Prostate gland (tissue), 2 donors: ENCODE data around the gene WWOX. TPM values are rescaled to one million over a fixed set of nuclear protein-coding genes. Genes with fewer than 3 reads are reported as not detected.
A peak's percentile ranks its signal among the peaks of the same experiment; 100 is the strongest.

Experiments
- DNase-seq: peaks from one replicate; pipeline ENCODE4 v3.0.0-alpha.2; 2019; ENCODE audit warnings: low spot score
- H3K27ac ChIP-seq, 2 donors: fragments of 200-600 bp; sonication (generic); 2 replicates each; pipeline ENCODE4 v1.5.1; 2017 to 2019
- H3K27me3 ChIP-seq: fragments of 200-600 bp; sonication (generic); replicated peaks from 2 replicates; pipeline ENCODE4 v1.5.1; 2019; ENCODE audit not compliant: insufficient read depth
- H3K36me3 ChIP-seq, 2 donors: fragments of 200-600 bp; sonication (generic); 1 replicate in 1 of 2; 2 replicates in 1 of 2; pipeline versions ENCODE4 v1.5.1 to v1.8.1; 2017 to 2019
- H3K4me1 ChIP-seq: fragments of 200-600 bp; sonication (generic); replicated peaks from 2 replicates; pipeline ENCODE4 v1.5.1; 2019
- H3K4me3 ChIP-seq, 2 donors: fragments of 200-600 bp; sonication (generic); 2 replicates each; pipeline ENCODE4 v1.5.1; 2017 to 2019
- H3K9me3 ChIP-seq: fragments of 200-600 bp; sonication (generic); 2 replicates; pipeline ENCODE4 v1.5.1; 2017
- POLR2A ChIP-seq: fragments of 450-650 bp; IDR thresholded peaks from one replicate; pipeline ENCODE4 v1.6.1; 2016; ENCODE audit warnings: antibody characterized with exemption, mild to moderate bottlenecking
- POLR2AphosphoS5 ChIP-seq: sonication (generic); formaldehyde crosslinking; IDR thresholded peaks from one replicate; pipeline ENCODE4 v1.6.1; 2017; ENCODE audit warnings: antibody characterized with exemption
- WGBS: methylation state at CpG from one replicate; pipeline ENCODE4 v1.1.5; 2018; 5-methylcytosine and 5-hydroxymethylcytosine counted together
- intact Hi-C: fragments of 100-400 bp; cut with DNase I; formaldehyde crosslinking; loops from one replicate; pipeline ENCODE4 v1.14.2; 2022
- total RNA-seq, 2 donors: library from RNA; depleted of rRNA; stranded (reverse); fragments of >200 nt; gene quantifications; one replicate each; pipeline ENCODE4 v1.1.0, GENCODE V29; 2016
- TF ChIP-seq, protein P1 (sequence below), 4 experiments: fragments of 200-600 bp in 2 of 4; fragments of 450-650 bp in 2 of 4; sonication (generic) in 2 of 4; IDR thresholded peaks; 1 replicate in 3 of 4; 2 replicates in 1 of 4; pipeline ENCODE4 v1.5.1; 2016 to 2019; ENCODE audit warnings: antibody characterized with exemption in 4 of 4, mild to moderate bottlenecking in 2 of 4, moderate library complexity in 2 of 4

WWOX gene
- total RNA-seq, 2 donors from 2014 or later = 93.2 to 99.4 TPM

DNA sequence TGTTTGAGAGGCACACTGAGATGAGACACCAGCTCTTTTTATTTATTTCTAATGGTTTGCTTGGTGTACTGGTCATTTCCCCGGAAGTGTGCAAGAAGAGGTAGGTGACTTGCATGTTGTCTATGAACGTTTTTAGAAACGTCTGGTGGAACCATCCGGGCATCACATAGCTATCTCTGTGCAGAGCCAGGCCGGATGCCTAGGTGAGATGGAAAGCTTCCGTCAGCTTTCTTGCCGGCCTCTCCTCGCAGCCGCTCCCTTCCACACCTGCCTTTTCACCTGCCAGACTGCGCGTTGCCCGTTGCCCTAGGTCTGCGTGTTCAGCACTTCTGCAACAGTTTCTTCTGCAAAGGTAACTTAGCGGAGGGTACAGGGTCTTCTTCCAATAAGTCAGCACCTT lies 416.0 kb downstream of the WWOX start:
- intact Hi-C loops = no loop called here
- H3K27ac ChIP-seq = no peak overlapping the region
- WGBS = 96% methylated on average over 14 of the region's 14 CpGs
- DNase-seq = no peak
- no peaks in the 10 kb centered on the region for H3K4me1 ChIP-seq
- TF ChIP-seq POLR2A (no peak), POLR2AphosphoS5 (no peak)
- TF ChIP-seq, protein P1, sequence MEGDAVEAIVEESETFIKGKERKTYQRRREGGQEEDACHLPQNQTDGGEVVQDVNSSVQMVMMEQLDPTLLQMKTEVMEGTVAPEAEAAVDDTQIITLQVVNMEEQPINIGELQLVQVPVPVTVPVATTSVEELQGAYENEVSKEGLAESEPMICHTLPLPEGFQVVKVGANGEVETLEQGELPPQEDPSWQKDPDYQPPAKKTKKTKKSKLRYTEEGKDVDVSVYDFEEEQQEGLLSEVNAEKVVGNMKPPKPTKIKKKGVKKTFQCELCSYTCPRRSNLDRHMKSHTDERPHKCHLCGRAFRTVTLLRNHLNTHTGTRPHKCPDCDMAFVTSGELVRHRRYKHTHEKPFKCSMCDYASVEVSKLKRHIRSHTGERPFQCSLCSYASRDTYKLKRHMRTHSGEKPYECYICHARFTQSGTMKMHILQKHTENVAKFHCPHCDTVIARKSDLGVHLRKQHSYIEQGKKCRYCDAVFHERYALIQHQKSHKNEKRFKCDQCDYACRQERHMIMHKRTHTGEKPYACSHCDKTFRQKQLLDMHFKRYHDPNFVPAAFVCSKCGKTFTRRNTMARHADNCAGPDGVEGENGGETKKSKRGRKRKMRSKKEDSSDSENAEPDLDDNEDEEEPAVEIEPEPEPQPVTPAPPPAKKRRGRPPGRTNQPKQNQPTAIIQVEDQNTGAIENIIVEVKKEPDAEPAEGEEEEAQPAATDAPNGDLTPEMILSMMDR (IDR thresholded peaks at IDR 0.05) = no peak
- H3K36me3 ChIP-seq = no peaks in the 10 kb centered on the region
- no peaks in the 10 kb centered on the region for H3K27me3 ChIP-seq
- no peak overlapping the region for H3K4me3 ChIP-seq
- H3K9me3 ChIP-seq = no peaks in the 10 kb centered on the region

DNA sequence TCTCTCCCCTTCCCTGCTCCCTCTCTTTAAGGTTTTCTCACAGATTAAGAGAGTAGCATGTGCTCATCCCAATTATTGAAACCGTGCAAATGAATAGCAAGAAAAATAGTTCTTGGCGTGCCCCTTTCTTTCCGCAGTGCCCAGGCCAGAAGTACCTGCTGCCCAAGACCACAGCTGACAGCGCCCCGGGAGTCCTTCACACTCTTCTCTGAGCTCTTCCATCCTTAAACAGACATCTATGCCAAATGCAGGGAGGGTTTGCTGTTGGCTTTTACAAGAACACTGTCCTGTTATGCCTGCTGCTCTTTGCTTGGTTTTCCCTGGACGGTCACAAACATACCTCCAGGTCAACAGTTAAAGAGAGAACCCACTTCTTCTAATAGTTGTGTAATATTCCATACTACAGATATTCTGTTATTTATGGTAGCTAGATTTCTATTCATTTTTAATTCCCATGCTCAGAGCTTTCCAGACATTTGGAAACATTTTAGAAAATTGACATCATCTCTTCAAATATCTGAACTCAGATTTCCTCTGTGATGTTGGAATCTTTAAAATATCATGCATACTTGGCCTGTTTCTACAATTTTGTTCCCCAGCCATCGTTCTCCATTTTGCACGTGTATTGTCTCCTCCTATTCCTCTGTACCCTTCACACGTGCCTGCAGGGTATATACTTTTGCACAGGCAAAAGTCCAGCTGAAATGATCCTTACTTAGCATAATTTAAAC lies 416.7 kb downstream of the WWOX start:
- no peak overlapping the region for H3K4me3 ChIP-seq
- TF ChIP-seq, protein P1 (IDR thresholded peaks at IDR 0.05) = no peak
- TF ChIP-seq POLR2A (no peak), POLR2AphosphoS5 (no peak)
- H3K9me3 ChIP-seq = no peaks in the 10 kb centered on the region
- no peak for DNase-seq
- no peaks in the 10 kb centered on the region for H3K27me3 ChIP-seq
- no peaks in the 10 kb centered on the region for H3K36me3 ChIP-seq
- 93% methylated on average over 9 of the region's 9 CpGs for WGBS
- H3K27ac ChIP-seq = no peak overlapping the region
- no peaks in the 10 kb centered on the region for H3K4me1 ChIP-seq
- intact Hi-C loops = no loop called here

DNA sequence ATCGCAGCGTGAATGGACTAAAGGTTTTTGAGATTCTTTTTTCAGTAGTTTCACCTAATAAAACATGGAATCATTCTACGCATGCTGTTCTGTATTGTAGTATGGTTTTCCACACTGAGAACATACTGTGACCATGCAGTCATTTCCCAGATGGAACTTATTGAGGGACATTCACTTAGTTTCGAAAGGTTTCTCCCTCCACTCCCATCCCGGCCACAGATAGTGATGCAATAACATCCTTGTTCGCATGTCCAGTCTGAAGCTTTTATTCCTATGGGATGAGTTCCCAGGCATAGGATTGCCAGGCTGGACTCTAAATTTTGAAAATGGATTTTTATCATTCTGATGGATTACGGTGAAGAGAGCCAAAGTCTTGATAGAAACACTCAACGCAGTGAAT lies 420.4 kb downstream of the WWOX start:
- no peak for DNase-seq
- no peaks in the 10 kb centered on the region for H3K4me1 ChIP-seq
- intact Hi-C loops = no loop called here
- H3K27ac ChIP-seq = no peak overlapping the region
- H3K9me3 ChIP-seq = no peaks in the 10 kb centered on the region
- H3K4me3 ChIP-seq = no peak overlapping the region
- TF ChIP-seq POLR2A = no peak
- no peak for TF ChIP-seq POLR2AphosphoS5
- TF ChIP-seq, protein P1 (IDR thresholded peaks at IDR 0.05) = no peak
- H3K36me3 ChIP-seq = no peaks in the 10 kb centered on the region
- no peaks in the 10 kb centered on the region for H3K27me3 ChIP-seq
- whole genome bisulfite sequencing = 96% methylated on average over 8 of the region's 8 CpGs

DNA sequence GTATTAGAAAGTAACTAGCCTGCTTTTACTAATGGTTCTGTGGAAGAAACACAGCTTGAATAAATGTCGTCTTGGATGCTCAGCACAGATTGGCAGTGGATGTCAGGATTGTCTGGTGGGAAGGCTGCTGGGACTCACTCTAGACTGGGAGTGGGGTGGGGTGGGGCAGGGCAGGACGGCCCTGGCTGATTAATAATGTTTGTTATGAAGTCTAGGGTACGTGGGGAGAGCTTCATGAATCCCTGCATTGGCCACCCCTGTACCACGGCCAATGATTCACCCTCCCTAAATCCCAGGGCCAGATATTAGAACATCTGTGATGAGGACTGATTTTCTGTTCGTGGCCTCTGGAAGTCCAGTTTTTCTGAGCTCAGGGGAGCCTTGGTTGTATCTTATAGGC lies 421.0 kb downstream of the WWOX start:
- TF ChIP-seq POLR2A = no peak
- TF ChIP-seq, protein P1 (IDR thresholded peaks at IDR 0.05) = no peak
- TF ChIP-seq POLR2AphosphoS5 = no peak
- Histone ChIP-seq H3K9me3 (no peaks in the 10 kb centered on the region), H3K4me1 (no peaks in the 10 kb centered on the region), H3K36me3 (no peaks in the 10 kb centered on the region), H3K27me3 (no peaks in the 10 kb centered on the region), H3K27ac (no peak overlapping the region), H3K4me3 (no peak overlapping the region)
- DNase-seq = no peak
- 100% methylated on average over 5 of the region's 5 CpGs for WGBS
- intact Hi-C loops = no loop called here

DNA sequence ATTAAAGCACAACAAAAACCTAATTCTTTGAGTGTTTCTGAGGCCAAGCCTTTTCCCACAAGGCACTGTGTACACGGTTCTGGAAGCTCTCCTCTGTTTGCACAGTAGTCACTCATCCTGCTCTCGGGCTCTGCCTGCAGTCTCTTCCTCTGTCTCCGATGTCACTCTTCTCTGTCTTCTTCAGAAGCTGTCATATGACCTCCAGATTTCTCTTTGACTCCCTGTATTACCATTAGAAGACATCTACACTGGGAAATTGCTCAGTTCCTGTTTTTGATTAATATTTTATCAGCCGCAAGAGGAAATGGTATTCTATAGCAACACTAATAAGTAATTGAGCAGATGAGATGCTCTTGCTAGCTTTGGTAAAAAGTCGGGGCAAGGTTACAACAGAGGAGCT lies 422.9 kb downstream of the WWOX start:
- no peaks in the 10 kb centered on the region for H3K36me3 ChIP-seq
- H3K9me3 ChIP-seq = no peaks in the 10 kb centered on the region
- H3K27me3 ChIP-seq = no peaks in the 10 kb centered on the region
- 65% methylated on average over 5 of the region's 5 CpGs for WGBS
- H3K4me3 ChIP-seq = no peak overlapping the region
- DNase-seq = peak; percentile 14
- intact Hi-C loops = no loop called here
- H3K27ac ChIP-seq = no peak overlapping the region
- no peak for TF ChIP-seq POLR2AphosphoS5
- TF ChIP-seq, protein P1 (IDR thresholded peaks at IDR 0.05) = no peak
- no peaks in the 10 kb centered on the region for H3K4me1 ChIP-seq
